Measurements from ENCODE around the gene ETFA. TPM values are rescaled to one million over a fixed set of nuclear protein-coding genes. Genes with fewer than 3 reads are reported as not detected.

ETFA gene
- total and polyA plus RNA-seq, 11 donors = 210 to 536 (median 309) TPM

DNA sequence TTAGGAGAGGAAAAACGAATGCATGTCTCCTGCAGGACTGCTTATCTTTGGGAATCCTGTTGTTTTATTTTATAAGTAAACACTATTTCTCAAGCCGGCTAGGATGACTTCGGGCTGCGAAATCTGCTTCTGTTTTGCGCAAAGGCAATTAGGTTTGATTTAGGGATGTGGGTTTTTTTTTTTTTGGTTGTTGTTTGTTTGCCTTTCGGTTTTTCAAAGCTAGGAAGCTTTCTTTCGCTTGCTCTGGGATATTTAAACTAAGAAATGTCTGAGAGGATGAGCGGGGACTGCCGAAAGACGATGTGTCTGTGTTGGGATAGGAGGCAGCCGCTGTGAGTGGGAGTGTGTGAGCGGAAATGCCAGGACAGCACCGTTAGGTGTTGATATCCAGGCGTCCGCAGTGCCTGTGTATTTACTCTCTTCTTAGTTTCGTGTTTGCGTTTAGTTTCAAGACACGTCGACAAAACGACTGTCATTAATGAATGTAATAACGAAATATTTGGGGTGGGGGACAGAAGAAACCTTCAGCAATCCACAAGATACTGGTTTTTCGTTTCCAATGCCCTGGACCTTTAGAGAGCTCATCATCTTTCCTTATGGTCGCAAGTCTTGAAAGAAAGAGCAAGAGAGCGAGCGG, 25.9 kb upstream of the ETFA start:
- WGBS, 4 donors = 5 to 9% (median 6%) methylated on average over 25 of the region's 25 CpGs
- intact Hi-C loops (cut with DNase I) = loop anchor here in 1 of 10 donors (10.0 kb wide), 1 partner anchor 102 kb away; no protein-coding TSS in a partner anchor
- no peak for ATAC-seq
- no peaks in the 10 kb centered on the region for H3K9me3 ChIP-seq
- H3K4me3 ChIP-seq = peak overlapping the region in 1 of 12 donors; percentile 53
- H3K36me3 ChIP-seq = no peaks in the 10 kb centered on the region
- peaks cover 76 to 99% (median 93%) of the 10 kb centered on the region in 9 donors for H3K27me3 ChIP-seq
- no peak for DNase-seq
- TF ChIP-seq, protein P1, sequence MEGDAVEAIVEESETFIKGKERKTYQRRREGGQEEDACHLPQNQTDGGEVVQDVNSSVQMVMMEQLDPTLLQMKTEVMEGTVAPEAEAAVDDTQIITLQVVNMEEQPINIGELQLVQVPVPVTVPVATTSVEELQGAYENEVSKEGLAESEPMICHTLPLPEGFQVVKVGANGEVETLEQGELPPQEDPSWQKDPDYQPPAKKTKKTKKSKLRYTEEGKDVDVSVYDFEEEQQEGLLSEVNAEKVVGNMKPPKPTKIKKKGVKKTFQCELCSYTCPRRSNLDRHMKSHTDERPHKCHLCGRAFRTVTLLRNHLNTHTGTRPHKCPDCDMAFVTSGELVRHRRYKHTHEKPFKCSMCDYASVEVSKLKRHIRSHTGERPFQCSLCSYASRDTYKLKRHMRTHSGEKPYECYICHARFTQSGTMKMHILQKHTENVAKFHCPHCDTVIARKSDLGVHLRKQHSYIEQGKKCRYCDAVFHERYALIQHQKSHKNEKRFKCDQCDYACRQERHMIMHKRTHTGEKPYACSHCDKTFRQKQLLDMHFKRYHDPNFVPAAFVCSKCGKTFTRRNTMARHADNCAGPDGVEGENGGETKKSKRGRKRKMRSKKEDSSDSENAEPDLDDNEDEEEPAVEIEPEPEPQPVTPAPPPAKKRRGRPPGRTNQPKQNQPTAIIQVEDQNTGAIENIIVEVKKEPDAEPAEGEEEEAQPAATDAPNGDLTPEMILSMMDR (IDR thresholded peaks at IDR 0.05) = no peak
- no peak for TF ChIP-seq POLR2A (IDR thresholded peaks at IDR 0.05)
- peak overlapping the region in 1 of 12 donors; percentile 30 for H3K27ac ChIP-seq
- H3K4me1 ChIP-seq = peaks cover 3 to 74% (median 47%) of the 10 kb centered on the region in 12 donors

DNA sequence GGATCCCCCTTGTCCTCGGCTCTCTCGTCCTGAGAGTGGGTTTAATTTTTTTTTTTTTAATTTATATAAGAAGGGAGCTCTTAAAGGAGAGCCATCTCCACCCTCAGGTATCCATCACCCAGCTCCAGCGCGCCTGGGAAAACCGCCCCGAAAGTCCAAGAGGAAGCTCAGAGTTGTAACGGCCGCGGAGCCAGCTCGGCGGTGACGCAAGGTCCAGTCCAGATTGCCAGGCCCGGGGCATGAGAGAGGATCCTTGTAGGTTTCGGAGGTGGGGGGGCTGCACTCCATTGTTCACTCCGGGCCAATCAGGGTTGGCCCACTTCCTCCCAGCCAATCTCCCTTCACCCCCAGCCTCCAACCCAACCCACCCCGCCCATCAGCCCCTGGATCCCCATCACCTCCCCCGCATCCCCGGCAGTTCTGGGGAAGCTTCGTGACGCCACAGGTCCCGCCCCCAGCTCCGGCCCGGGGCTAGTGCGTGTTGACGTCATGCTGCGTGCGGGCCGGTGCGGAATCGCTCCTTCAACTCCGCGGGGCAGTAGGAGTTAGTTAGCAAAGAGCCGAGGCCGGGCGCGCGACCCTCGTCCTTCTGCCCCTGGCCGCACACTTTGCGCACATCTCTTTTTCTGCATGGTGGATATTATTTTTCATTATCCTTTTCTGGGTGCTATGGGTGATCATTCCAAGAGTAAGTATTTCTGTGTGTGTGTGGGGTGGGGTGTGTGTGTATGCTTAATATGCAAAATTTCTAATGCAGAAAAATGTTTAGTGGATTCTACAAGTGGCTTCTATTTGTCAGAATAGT, 25.2 kb upstream of the ETFA start, which contains the start of gene ISL2:
Gene ISL2 (plus strand): TSS at position 520 of the 805 bp plus-strand sequence. CDS start 111 bp downstream, at position 631.
- peak within 1 kb of the TSS in 9 of 12 donors; percentile 1 to 53 (median 21) for H3K4me3 ChIP-seq
- intact Hi-C loops (cut with DNase I) = loop anchor here in 1 of 10 donors (10.0 kb wide), 1 partner anchor 102 kb away; no protein-coding TSS in a partner anchor
- peak within 1 kb of the TSS in 1 of 12 donors; percentile 30 for H3K27ac ChIP-seq
- peak in 3 of 5 donors; percentile 53 to 80 (median 54) for DNase-seq
- H3K27me3 ChIP-seq = peaks cover 70 to 92% (median 85%) of the 10 kb centered on the region in 9 donors
- WGBS, 4 donors = 4 to 6% (median 5%) methylated on average over 30 to 40 of the region's 40 CpGs
- no peaks in the 10 kb centered on the region for H3K36me3 ChIP-seq
- H3K9me3 ChIP-seq = no peaks in the 10 kb centered on the region
- peaks cover 3 to 67% (median 41%) of the 10 kb centered on the region in 12 donors for H3K4me1 ChIP-seq
- ATAC-seq = peak in 1 of 4 donors; percentile 27
- TF ChIP-seq, protein P1 (IDR thresholded peaks at IDR 0.05) = no peak
- no peak for TF ChIP-seq POLR2A (IDR thresholded peaks at IDR 0.05)

GRCh38 chr15:76335307-76336253, 24.3 kb upstream of the ETFA start:
- intact Hi-C loops (cut with DNase I) = loop anchor here in 1 of 10 donors (10.0 kb wide), 1 partner anchor 101 kb away; no protein-coding TSS in a partner anchor
- Histone ChIP-seq H3K4me3 (peak overlapping the region in 6 of 12 donors; percentile 1 to 53 (median 24)), H3K27ac (no peak overlapping the region), H3K27me3 (peaks cover 61 to 84% (median 77%) of the 10 kb centered on the region in 9 donors), H3K36me3 (no peaks in the 10 kb centered on the region), H3K4me1 (peaks cover 0 to 58% (median 32%) of the 10 kb centered on the region in 12 donors), H3K9me3 (no peaks in the 10 kb centered on the region)
- WGBS, 4 donors = 6 to 9% (median 9%) methylated on average over 39 of the region's 39 CpGs
- ATAC-seq (no peak), DNase-seq (no peak)
- no peak for TF ChIP-seq POLR2A (IDR thresholded peaks at IDR 0.05)
- TF ChIP-seq, protein P1 (IDR thresholded peaks at IDR 0.05) = no peak
